T-cell (primary cell): ENCODE results near the gene ECM2. TPM values are rescaled to one million over a fixed set of nuclear protein-coding genes. Genes with fewer than 3 reads are reported as not detected.

ENCODE experiments used
- ATAC-seq, 4 experiments: fragments of 200-7000 bp in 3 of 4; fragments of 150-1000 bp in 1 of 4; cut with Tn5 transposase; replicated peaks in 1 of 4; 1 replicate in 3 of 4; 2 replicates in 1 of 4; pipeline ENCODE4 v1.10.0; 2021; ENCODE audit warnings: moderate library complexity in 3 of 4, mild to moderate bottlenecking in 2 of 4, moderate number of reproducible peaks in 1 of 4
- CTCF ChIA-PET, 2 donors: fragments of 300-600 bp; sonication (Branson Sonifier 250); formaldehyde crosslinking; loops; one replicate each; lab custom pipeline; 2022; ENCODE audit warnings: antibody characterized with exemption in 2 of 2; lab: Charles Lee
- POLR2A ChIA-PET, 2 donors: fragments of 300-600 bp; sonication (Branson Sonifier 250); formaldehyde crosslinking; loops; one replicate each; lab custom pipeline; 2022; ENCODE audit warnings: antibody characterized with exemption in 2 of 2; lab: Charles Lee
- DNase-seq, 35 experiments: peaks; one replicate each; pipeline versions ENCODE4 v3.0.0 to v3.0.0-alpha.2; 2013 to 2023
- H3K27ac ChIP-seq: one replicate; pipeline ENCODE4 v1.5.1; 2013; ENCODE audit warnings: low read length
- H3K27me3 ChIP-seq, 2 experiments: replicated peaks in 1 of 2; 1 replicate in 1 of 2; 2 replicates in 1 of 2; pipeline versions ENCODE4 v1.6.1 to v1.7.0; 2013; ENCODE audit warnings: low read length in 1 of 2, mixed read lengths in 1 of 2; ENCODE audit not compliant: control insufficient read depth in 2 of 2, insufficient read depth in 2 of 2; ENCODE audit errors: extremely low read depth in 1 of 2
- H3K36me3 ChIP-seq, 2 donors: 1 replicate in 1 of 2; 2 replicates in 1 of 2; pipeline versions ENCODE4 v1.6.1 to v1.7.0; 2013; ENCODE audit warnings: low read length in 1 of 2; ENCODE audit not compliant: control insufficient read depth in 2 of 2, insufficient read depth in 1 of 2; ENCODE audit errors: extremely low read depth in 1 of 2
- H3K4me1 ChIP-seq, 2 experiments: 1 replicate in 1 of 2; 2 replicates in 1 of 2; pipeline versions ENCODE4 v1.6.1 to v1.7.0; 2013; ENCODE audit warnings: low read length in 2 of 2, mixed read lengths in 1 of 2; ENCODE audit not compliant: insufficient read depth in 2 of 2, control insufficient read depth in 1 of 2; ENCODE audit errors: extremely low read depth in 1 of 2
- H3K4me3 ChIP-seq, 2 donors: 1 replicate in 1 of 2; 2 replicates in 1 of 2; pipeline versions ENCODE4 v1.5.1 to v1.7.0; 2013; ENCODE audit warnings: mild to moderate bottlenecking in 2 of 2, low read length in 1 of 2, moderate library complexity in 1 of 2; ENCODE audit not compliant: control insufficient read depth in 1 of 2; ENCODE audit errors: extremely low read depth in 1 of 2
- H3K9me3 ChIP-seq: 2 replicates; pipeline ENCODE4 v1.7.0; 2013
- H3K27ac Mint-ChIP-seq, 2 donors: one replicate each; pipeline ENCODE4 v1.8.0; 2020 to 2021; ENCODE audit warnings: mild to moderate bottlenecking in 2 of 2, mixed read lengths in 2 of 2
- H3K27me3 Mint-ChIP-seq, 2 donors: one replicate each; pipeline ENCODE4 v1.8.0; 2021 to 2022; ENCODE audit warnings: mixed read lengths in 2 of 2
- H3K36me3 Mint-ChIP-seq: one replicate; pipeline ENCODE4 v1.8.0; 2021; ENCODE audit warnings: mixed read lengths
- H3K4me1 Mint-ChIP-seq, 3 donors: one replicate each; pipeline ENCODE4 v1.8.0; 2020 to 2022; ENCODE audit warnings: mixed read lengths in 3 of 3, mild to moderate bottlenecking in 1 of 3
- H3K4me3 Mint-ChIP-seq, 3 donors: one replicate each; pipeline ENCODE4 v1.8.0; 2020 to 2022; ENCODE audit warnings: mild to moderate bottlenecking in 3 of 3, mixed read lengths in 3 of 3, moderate library complexity in 3 of 3
- H3K9me3 Mint-ChIP-seq, 3 donors: one replicate each; pipeline ENCODE4 v1.8.0; 2020 to 2022; ENCODE audit warnings: mixed read lengths in 3 of 3
- WGBS: methylation state at CpG from one replicate; pipeline ENCODE4 v1.1.5; 2013; ENCODE audit warnings: missing lambda C conversion rate; ENCODE audit not compliant: insufficient coverage; 5-methylcytosine and 5-hydroxymethylcytosine counted together
- total RNA-seq, 35 experiments: library from RNA in 6 of 35; stranded (reverse) in 6 of 35; fragments of 120-200 nt in 1 of 35; gene quantifications; one replicate each; pipeline versions ENCODE4 v1.2.1 to v1.2.4 and lab custom pipeline; 2013 to 2026

The ECM2 gene
- total RNA-seq, 5 donors from 2014 or later (not counting 1 experiment from before 2014, with no cell fraction given) = not detected

GRCh38 chr9:92507005-92507404, 28.8 kb downstream of the ECM2 start:
- Histone ChIP-seq H3K9me3 (no peaks in the 10 kb centered on the region), H3K36me3 (no peaks in the 10 kb centered on the region), H3K27ac (no peak overlapping the region), H3K4me3 (no peak overlapping the region), H3K27me3 (no peaks in the 10 kb centered on the region), H3K4me1 (no peaks in the 10 kb centered on the region)
- WGBS = no CpG with 5 or more reads among the region's 2 CpGs
- no peaks in the 10 kb centered on the region for H3K36me3 Mint-ChIP-seq
- ATAC-seq (no peak), DNase-seq (no peak)
- no peaks in the 10 kb centered on the region for H3K27me3 Mint-ChIP-seq
- no peak overlapping the region for H3K4me3 Mint-ChIP-seq
- no peaks in the 10 kb centered on the region for H3K9me3 Mint-ChIP-seq
- POLR2A ChIA-PET = no interaction called here
- no peak overlapping the region for H3K27ac Mint-ChIP-seq
- CTCF ChIA-PET = no interaction called here
- no peaks in the 10 kb centered on the region for H3K4me1 Mint-ChIP-seq

- H3K9me3 ChIP-seq = no peaks in the 10 kb centered on the region
- ATAC-seq (no peak), DNase-seq (no peak)
- ChIA-PET CTCF (no interaction called here), POLR2A (no interaction called here)
- no peaks in the 10 kb centered on the region for H3K36me3 ChIP-seq
- Mint-ChIP-seq H3K4me1 (no peaks in the 10 kb centered on the region), H3K36me3 (no peaks in the 10 kb centered on the region), H3K27ac (no peak overlapping the region), H3K4me3 (no peak overlapping the region), H3K9me3 (no peaks in the 10 kb centered on the region), H3K27me3 (no peaks in the 10 kb centered on the region)
- 100% methylated on average over 2 of the region's 3 CpGs for WGBS
- no peak overlapping the region for H3K4me3 ChIP-seq
- H3K27me3 ChIP-seq = no peaks in the 10 kb centered on the region
- H3K4me1 ChIP-seq = no peaks in the 10 kb centered on the region
- no peak overlapping the region for H3K27ac ChIP-seq
Measured at GRCh38 chr9:92506184-92506857, 29.5 kb downstream of the ECM2 start.

GRCh38 chr9:92504881-92505280, 30.9 kb downstream of the ECM2 start:
- Mint-ChIP-seq H3K27me3 (no peaks in the 10 kb centered on the region), H3K4me3 (no peak overlapping the region), H3K27ac (no peak overlapping the region), H3K36me3 (no peaks in the 10 kb centered on the region), H3K4me1 (no peaks in the 10 kb centered on the region), H3K9me3 (no peaks in the 10 kb centered on the region)
- Histone ChIP-seq H3K9me3 (no peaks in the 10 kb centered on the region), H3K4me1 (no peaks in the 10 kb centered on the region), H3K36me3 (no peaks in the 10 kb centered on the region), H3K4me3 (no peak overlapping the region), H3K27me3 (no peaks in the 10 kb centered on the region), H3K27ac (no peak overlapping the region)
- CTCF ChIA-PET = no interaction called here
- ATAC-seq = no peak
- no peak for DNase-seq
- 100% methylated on average over 2 of the region's 2 CpGs for WGBS
- POLR2A ChIA-PET = interaction anchor here in 1 of 2 donors (0.6 kb wide), 1 partner anchor 1404 kb away, joined by 3 read pairs; no protein-coding TSS in a partner anchor

- ChIA-PET CTCF (interaction anchor here in 1 of 2 donors (0.6 kb wide), 1 partner anchor 11 kb away, joined by 5 read pairs; no protein-coding TSS in a partner anchor), POLR2A (no interaction called here)
- Histone ChIP-seq H3K4me1 (no peaks in the 10 kb centered on the region), H3K27ac (no peak overlapping the region), H3K27me3 (no peaks in the 10 kb centered on the region), H3K4me3 (no peak overlapping the region), H3K36me3 (no peaks in the 10 kb centered on the region), H3K9me3 (no peaks in the 10 kb centered on the region)
- Mint-ChIP-seq H3K27ac (no peak overlapping the region), H3K4me3 (no peak overlapping the region), H3K36me3 (no peaks in the 10 kb centered on the region), H3K4me1 (no peaks in the 10 kb centered on the region), H3K9me3 (no peaks in the 10 kb centered on the region), H3K27me3 (no peaks in the 10 kb centered on the region)
- WGBS = no CpG with 5 or more reads among the region's 2 CpGs
- DNase-seq (no peak), ATAC-seq (no peak)
Measured at GRCh38 chr9:92503156-92503555, 32.6 kb downstream of the ECM2 start.

DNA sequence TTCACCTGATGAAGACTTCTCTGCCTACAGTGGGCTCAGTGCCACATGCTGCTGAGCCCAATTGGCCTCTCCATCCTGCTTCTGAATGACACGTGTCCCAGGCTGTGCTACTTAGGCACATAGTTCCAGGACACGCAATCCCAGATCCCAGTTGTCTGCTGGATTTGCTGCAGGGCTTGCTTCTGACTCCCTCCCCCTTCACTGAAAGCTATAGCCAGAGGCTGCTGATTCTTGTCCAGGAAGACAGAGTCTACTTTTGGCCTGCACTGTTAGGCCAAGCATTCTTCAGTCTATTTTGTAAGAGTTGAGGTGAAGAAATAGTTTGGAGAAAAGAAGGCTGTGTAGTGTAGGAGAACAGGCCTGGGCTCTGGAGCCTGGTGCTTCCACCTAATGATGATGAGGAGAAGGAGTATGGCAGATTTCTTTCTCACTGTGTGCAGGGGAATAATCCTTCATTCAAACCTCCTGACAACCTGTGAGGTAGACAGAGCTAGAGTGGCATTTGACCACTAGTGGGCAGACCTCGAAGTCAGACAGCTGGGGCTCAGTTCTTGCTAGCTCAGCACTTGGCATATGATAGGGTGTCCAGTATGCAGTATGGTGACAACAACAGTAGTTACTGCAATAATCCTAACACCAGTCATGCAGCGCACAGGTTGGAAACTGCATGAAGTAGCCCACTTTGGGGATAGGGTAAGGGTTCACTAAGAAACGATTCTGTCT, 34.0 kb downstream of the ECM2 start:
- ChIA-PET CTCF (interaction anchor here in 1 of 2 donors (0.6 to 0.7 kb wide), 2 partner anchors 264 to 1091 kb away, joined by 3 read pairs; no protein-coding TSS in a partner anchor), POLR2A (no interaction called here)
- peaks cover 3% of the 10 kb centered on the region for H3K36me3 Mint-ChIP-seq
- no peaks in the 10 kb centered on the region for H3K4me1 ChIP-seq
- WGBS = 80% methylated on average over 3 of the region's 5 CpGs
- no peak overlapping the region for H3K4me3 ChIP-seq
- no peaks in the 10 kb centered on the region for H3K4me1 Mint-ChIP-seq
- no peaks in the 10 kb centered on the region for H3K27me3 Mint-ChIP-seq
- no peaks in the 10 kb centered on the region for H3K36me3 ChIP-seq
- no peaks in the 10 kb centered on the region for H3K9me3 Mint-ChIP-seq
- no peak for ATAC-seq
- H3K4me3 Mint-ChIP-seq = no peak overlapping the region
- H3K9me3 ChIP-seq = no peaks in the 10 kb centered on the region
- H3K27ac ChIP-seq = no peak overlapping the region
- peak in 1 of 35 experiments; percentile 10 for DNase-seq
- no peak overlapping the region for H3K27ac Mint-ChIP-seq
- no peaks in the 10 kb centered on the region for H3K27me3 ChIP-seq

GRCh38 chr9:92500725-92501124, 35.1 kb downstream of the ECM2 start:
- Histone ChIP-seq H3K4me1 (no peaks in the 10 kb centered on the region), H3K9me3 (no peaks in the 10 kb centered on the region), H3K36me3 (no peaks in the 10 kb centered on the region), H3K4me3 (no peak overlapping the region), H3K27ac (no peak overlapping the region), H3K27me3 (no peaks in the 10 kb centered on the region)
- Mint-ChIP-seq H3K36me3 (peaks cover 3% of the 10 kb centered on the region), H3K27ac (no peak overlapping the region), H3K9me3 (no peaks in the 10 kb centered on the region), H3K27me3 (no peaks in the 10 kb centered on the region), H3K4me3 (no peak overlapping the region), H3K4me1 (no peaks in the 10 kb centered on the region)
- ATAC-seq = no peak
- CTCF ChIA-PET = no interaction called here
- WGBS = 96% methylated on average over 4 of the region's 5 CpGs
- POLR2A ChIA-PET = no interaction called here
- no peak for DNase-seq
